Anterior cingulate cortex (tissue), 58 donors: ENCODE results near the gene CDC42EP4.
"Not testable (repeated sequence)": the region's sequence is repeated elsewhere in the genome, so short reads cannot be mapped to it uniquely, and the experiment has no call there.

Experiments
- DNase-seq, 58 donors: peaks; one replicate each; lab custom pipeline; 2025; lab: John Stamatoyannopoulos, UW

The CDC42EP4 gene

DNA sequence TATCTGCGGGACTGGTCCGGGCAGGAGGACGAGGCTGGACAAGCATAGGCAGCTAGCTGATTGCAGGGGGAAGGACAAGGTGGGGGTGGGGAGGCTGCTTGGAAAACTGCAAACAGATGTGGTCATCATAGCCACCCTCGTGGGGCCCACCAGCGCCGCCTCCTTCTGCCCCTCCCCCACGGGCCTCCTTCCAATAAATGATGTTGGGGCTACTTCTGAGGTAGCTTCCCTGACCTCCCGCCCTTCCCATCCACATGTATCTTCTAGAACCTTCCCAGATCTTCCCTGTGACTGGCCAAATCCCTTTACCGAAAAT lies 12.3 kb upstream of the CDC42EP4 start:
- no peak for DNase-seq

DNA sequence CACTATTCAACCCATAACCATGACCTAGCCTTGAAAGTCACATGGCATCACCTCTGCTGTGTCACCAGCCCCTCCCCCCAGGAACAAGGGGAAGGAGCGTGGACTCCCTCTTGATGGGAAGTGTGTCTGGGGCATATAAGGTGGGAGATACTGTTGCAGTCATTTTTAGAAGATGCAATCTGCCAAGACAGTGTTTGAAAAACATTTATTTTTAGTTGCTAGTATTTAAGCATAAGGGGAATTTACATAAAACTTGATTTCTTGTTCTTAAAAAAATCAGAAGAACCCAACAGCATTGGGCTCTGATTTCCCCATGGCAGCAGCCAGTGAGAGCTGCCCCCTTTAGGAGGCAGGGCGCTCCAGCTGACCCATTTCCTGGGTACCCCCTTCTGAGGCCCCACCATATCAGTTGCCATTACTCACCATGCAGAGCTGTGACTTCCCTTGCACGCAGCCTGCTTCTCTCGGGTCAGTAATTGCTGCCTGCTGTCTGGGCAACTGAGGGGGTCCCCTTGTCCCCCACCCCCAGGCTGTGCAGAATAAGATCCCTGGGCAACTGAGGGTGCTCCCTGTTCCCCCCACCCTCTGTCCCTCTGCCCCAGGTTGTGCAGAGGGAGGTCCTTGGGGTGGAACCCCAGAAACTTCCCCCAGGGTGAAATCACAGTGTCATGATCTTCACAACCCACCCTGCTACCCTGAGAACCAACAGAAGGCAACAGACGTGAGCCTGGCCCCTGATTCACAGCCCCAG lies 11.8 kb upstream of the CDC42EP4 start:
- no peak for DNase-seq

DNA sequence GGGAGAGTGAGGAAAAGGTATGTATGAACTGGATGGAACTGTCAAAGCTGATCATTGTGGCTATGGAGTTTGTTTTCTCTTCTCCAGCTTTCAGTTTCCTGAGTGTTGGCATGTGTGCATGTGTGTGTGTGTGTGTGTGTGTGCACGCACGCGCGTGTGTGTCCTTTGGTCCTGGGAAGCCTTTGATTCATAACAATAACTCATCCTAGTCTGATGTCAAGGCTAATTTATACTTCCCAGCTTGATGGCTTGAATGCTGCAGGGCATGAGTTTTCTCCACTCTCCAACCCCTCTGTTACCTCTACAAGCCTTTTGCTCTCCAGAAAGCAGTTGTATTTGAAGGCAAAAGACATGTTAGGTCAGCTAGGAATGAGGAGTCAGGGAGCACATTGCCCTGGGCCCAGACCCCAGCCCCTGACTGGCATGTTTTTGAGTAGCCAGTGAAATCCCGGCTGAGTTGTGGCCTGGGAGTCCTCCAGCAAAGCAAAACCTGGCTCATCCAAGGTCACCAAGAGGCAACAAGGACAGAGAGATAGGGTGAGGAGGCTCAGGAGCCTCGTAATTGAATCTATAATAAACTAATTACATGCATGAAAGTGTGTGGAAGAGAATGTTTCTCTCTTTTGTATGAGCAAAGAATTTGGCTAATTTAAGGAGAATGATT lies 8.9 kb upstream of the CDC42EP4 start:
- no peak for DNase-seq

DNA sequence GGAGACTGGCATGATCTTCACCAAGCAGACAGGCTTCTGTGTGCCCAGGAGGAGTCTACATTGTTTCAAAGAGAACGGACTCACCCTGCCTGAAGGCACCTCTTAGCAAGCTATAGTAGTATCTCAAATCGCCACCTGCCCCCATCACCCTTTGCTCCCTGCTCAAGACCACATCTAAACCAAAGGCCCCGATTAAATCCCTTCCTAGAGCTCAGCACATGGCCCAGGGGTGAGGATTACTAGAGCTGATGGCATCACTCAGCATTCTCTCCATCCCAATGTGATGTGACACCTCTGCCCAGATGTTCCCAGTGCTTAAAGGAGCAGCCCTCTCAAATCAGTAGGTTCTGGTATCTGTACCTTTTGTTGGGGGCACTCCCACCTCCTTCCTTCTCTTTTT lies 8.0 kb upstream of the CDC42EP4 start:
- no peak for DNase-seq

DNA sequence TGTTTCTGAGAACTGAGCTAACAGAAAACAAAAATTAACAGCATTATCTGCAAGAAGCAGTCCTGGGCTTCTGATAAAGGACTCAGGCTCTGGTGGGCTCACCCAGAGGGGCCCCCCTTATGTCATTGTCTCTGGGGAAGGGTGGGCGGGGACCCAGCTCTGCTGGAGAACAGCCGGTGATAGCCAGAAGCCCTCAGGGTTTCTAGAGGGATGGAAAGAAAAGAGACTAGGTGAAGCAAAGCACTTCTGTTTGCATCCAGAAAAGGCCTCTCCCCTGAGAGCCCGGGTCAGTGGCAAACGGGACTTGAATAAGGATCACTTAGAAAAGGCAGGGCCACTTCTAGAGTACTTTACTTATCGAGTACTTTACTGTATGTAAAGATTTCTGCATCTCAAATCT lies 7.0 kb upstream of the CDC42EP4 start:
- no peak for DNase-seq

DNA sequence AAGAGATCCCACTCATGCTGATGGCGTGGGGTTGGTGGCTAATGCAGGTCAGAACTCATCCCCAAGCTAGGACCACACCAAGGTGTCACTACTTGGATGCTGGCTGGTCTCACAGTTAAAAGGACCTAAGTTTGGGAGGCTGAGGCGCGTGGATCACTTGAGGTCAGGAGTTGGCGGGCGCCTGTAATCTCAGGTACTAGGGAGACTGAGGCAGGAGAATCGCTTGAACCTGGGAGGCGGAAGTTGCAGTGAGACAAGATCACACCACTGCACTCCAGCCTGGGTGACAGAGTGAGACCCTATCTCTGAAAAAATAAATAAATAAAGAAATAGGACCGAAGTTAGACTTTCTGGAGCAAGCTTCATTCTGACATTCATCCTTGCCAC lies 6.6 kb upstream of the CDC42EP4 start:
- DNase-seq = no peak

DNA sequence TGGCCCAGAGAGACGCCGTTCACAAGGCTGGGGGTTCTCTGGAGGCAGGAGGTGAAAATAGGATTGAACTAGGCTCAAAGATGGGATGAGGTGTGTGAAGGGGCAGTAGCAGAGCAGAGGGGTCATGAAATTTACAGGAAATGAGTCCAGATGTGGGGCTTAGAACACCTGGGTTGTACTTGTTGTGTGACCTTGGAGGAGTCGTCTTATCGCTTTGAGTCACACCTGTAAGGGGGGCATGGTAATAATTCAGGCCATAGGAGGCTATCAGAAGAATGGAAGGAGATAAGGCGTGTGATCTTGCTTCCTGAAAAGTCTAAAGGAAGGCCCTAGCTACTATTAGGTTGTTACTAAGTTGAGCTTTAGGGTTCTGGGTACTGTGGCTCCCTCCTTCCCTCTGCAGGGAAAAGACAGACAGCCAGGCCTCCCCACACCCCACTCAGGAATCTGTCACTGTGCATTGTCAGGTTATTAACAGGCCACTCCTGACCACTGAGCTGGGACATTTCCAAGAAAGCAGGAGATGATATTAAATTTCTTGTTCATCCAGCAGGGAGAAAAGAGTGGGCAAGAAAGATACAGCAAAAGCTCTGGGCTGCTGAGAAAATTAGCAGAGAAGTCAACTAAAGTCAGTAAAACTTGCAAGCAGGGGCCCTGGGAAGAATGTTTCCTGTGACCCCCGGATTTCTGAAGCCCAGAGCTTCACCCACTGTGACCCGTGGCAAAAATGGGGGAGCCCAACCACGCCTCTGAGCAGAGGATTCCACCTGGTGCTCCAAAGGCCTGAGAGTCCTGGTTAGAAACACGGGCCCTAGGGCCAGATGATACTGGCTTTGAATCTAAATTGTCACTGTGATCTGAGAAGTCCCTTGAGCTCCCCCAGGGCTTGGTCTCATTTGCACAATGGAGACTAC lies 6.0 kb upstream of the CDC42EP4 start:
- DNase-seq = no peak

DNA sequence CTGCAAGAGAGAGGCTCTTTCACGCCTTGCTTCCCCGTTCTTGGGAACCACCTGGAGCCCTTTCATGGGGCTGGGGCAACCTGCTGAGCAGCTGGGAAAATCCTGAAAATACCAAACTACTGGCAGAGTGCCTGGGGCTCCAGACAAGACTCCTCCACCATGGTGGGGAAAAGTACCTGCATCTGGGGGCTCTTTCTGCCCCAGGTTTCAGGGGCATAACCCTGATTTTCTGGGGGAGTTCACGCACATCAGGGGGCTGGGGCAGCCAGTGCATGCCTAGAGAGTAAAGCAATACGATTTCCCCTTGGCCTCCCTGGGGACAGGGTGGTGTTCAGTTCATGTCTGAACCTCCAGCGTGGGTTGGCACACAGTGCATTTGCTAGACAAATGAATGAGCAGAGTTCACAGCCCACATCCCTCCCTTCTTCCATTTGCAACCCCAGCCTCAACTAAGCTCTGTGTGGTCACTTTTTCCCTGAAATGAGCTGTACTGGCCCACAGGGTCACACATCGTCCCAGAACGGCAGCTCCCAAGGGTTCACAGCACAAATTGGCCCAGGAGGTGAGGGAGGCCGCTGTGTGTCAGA lies 5.2 kb upstream of the CDC42EP4 start:
- DNase-seq = no peak

DNA sequence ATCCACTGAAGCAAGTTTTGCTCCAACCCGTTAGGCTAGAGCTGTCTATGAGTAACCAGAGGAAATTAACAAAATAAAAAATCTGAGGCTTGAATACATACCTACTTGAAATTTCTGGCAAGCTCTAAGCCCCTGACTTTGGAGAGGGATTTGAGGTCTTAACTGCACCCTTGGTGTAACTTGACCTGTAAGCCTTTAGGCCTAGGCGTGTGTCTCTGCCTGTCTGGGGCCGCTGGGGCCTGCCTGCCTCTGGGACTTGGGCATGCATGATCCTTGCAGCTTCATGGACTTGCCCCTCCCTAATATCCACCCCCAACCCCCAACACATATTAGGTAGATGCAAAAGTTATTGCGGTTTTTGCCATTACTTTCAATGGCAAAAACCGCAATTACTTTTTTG lies 3.7 kb upstream of the CDC42EP4 start:
- DNase-seq = no peak

DNA sequence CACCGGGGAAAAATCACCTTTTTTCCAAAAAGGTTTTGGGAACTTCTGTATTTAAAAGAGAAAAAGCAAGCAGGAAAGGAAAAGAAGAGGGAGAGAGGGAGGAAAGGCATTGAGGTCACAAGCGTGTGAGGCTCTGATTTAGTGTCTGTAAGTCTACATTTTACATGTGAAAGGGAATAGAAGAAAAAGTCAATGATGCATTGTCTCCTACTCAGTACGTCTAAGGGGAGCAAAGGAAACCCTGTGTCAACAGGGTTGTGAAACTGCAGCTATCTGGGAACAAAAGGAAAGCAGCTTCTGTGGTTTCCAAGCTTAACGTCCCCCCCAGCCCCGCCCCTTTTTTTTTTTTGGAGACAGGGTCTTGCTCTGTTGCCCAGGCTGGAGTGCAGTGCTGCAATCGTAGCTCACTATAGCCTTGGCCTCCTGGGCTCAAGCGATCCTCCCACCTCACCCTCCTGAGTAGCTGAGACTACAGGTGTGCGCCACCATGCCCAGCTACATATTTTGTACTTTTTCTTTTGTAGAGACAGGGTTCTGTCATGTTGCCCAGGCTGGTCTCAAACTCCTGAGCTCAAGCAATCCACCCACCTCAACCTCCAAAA lies 1.8 kb upstream of the CDC42EP4 start:
- no peak for DNase-seq

DNA sequence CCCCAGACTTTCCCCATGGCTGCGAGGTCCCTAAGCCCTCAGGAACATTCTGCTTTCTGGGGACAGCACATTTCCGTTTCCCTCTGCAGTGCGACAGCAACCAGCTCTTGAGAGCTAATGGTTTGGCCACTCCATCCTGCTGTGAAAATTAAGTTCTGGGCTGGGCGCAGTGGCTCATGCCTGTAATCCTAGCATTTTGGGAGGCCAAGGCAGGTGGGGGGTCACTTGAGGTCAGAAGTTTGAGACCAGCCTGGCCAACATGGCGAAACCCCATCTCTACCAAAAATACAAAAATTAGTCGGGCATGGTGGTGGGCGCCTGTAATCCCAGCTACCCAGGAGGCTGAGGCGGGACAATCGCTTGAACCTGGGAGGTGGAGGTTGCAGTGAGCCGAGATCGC lies 1.1 kb upstream of the CDC42EP4 start:
- not testable (repeated sequence) for DNase-seq

DNA sequence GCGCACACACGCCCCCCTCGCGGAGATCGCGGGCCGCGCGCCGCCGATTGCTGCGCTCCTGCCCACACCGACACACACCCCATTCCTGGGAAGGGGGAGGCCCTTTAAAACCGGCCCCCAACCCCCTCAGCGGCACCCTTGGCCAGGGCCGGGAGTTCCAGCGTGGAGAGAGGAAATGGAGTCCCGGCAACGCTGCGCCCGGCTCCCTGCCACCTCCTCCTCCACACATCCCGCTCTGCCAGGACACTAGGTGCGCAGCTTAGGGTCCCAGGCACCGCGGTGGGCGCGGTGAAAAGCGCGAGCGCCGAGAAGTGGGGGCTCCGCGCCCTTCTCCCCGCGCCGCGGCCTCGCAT lies 397 bp downstream of the CDC42EP4 start:
- peak in 6 of 58 donors; percentile 47 to 73 (median 60) for DNase-seq

DNA sequence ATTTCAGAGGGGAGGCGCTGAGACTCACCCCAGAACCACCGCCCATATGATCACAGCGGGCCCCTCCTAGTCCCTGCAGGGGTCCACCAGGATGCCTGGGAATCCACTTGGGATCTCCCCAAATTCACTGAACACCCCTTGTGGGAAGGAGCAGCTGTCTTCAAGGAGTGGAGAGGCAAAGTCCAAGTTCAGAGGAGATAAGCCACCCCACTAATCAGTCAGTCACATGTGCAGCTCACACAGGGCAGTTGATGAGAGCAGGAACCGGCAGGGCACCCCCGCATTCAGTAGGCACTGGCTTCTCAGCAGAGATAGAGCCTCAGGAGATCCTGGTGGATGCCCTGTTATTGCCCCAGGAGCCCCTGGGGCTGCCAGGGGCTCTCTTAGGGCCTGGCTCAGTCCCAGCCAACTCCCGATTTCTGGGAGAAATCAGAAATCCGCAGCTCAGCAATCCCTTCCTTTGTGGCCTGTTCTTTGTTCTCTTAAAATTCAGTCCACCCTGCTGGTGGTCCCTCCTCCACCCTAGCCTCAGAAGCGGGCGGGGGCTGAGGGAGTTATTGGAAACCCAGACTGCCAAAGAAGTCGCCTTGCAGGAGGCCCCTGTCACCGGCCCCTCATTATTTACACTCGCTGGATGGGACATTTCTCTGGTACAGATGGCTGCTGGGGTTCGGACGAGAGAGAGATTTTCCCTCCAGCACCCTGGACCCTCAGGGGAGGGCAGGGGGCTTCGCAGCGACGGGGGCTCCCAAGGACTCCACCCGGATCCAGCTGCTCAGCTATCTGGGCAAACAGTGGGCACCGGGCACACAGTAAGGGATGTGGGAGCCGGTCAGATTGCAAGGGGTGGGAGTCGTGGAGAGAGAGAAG lies 1.8 kb downstream of the CDC42EP4 start:
- DNase-seq = peak in 5 of 58 donors; percentile 33 to 63 (median 40)

DNA sequence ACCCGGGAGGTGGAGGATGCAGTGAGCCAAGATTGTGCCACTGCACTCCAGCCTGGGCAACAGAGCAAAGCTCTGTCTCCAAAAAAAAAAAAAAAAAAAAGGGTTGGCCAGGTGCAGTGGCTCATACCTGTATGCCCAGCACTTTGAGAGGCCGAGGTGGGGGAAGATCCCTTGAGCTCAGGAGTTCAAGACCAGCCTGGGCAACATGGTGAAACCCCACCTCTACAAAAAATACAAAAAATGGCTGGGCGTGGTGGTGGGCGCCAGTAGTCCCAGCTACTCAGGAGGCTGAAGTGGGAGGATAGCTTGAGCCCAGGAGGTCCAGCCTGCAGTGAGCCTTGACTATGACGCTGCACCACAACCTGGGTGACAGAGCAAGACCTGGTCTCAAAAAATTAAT lies 2.8 kb downstream of the CDC42EP4 start:
- not testable (repeated sequence) for DNase-seq

DNA sequence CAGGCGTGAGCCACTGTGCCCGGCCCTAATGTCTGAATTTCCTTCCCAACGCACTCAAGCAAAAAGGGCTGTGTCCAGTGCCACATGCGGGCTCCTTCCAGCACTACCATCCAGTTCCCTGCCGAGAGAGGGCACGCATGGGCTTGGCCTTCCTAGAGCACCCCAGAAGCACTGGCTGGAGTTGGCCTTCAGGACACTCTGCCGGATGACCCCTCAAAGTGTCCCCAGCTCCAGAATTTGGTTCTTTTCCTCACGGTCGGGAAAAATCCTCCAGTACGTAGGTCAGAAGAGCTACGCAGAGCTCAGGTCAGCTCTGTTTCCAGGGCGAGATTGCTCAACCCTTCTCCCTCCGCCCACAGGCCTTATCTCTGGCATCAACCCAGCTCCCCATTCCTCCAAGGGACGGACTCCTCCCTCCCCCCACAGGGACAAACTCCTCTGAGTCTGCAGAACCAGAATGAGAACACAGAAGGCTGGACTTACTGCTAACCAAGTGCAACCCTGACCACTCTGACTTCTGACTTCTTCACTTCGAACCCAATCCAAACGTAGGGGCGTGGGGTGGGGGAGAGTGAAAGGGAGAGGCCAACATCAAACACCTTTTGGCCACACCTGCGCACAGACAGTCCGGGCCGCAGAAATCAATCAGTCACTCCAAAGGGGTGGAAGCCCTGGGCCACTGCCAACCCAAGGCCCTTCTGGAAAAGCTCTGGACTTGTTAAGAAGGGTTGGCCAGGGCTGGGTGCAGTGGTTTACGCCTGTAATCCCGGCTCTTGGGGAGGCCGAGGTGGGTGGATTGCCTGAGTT lies 3.6 kb downstream of the CDC42EP4 start:
- peak in 2 of 58 donors; percentile 7 to 21 for DNase-seq

DNA sequence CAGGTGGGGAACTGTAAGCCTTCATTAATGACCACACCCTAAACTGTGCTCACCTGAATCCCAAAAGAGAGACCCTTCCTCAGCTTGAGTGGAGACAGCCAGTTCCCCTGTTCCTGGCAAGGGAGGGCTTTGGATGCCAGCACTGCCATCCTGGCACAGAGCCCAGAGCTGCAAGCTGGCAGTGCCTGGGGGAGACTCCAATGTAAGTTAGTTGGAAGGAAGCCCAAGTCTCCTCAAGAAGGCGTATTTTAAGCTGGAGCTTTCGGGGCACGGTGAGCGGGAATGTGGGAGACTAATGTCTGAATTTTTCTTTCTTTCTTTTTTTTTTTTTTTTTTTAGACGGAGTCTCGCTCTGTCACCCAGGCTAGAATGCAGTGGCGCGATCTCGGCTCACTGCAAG lies 4.7 kb downstream of the CDC42EP4 start:
- peak in 48 of 58 donors; percentile 21 to 83 (median 54) for DNase-seq

DNA sequence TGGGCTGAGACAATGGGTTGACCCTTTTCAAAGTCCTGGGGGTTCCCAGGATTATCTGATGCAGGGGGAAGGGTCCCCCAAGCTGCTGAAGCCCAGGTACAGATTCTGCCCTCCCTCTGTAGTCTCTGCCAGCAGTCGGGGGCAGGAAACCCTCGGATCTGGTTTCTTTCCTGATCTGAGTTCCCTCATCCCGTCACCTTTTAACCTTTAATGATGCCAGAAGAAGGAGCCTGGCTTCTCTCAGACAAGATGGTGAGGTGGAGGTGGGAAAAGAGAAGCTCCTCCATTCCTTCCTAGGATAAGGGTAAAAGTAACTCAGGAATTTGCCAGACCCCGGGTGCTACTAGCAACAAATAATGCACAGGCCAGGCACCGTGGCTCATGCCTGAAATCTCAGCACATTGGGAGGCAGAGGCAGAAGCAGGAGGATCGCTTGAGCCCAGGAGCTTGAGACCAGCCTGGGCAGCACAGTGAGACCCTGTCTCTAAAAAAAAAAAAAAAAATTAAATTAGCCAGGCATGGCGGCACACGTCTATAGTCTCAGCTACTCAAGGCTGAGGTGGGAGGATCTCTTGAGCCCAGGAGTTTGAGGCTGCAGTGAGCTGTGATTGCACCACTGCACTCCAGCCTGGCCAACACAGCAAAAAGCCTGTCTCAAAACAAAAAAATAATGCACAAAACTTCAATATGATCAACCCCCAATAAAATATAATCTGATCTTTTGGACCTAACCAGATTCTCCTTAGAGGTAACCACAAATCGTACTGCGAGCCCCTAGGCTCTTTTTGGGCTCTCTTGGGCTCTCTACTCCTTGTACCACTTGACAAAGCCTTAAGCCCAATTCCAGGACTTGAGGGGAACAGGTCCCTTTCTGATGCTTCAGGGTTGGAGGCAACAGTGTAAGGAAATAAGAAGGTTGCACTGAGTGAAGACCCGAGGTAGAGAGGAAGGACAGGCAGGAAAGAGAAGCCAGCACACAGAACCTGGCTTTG lies 5.7 kb downstream of the CDC42EP4 start:
- DNase-seq = no peak
